Measurements from ENCODE around the gene NGEF.
"Not testable (repeated sequence)": the region's sequence is repeated elsewhere in the genome, so short reads cannot be mapped to it uniquely, and the experiment has no call there.

Gene NGEF

DNA sequence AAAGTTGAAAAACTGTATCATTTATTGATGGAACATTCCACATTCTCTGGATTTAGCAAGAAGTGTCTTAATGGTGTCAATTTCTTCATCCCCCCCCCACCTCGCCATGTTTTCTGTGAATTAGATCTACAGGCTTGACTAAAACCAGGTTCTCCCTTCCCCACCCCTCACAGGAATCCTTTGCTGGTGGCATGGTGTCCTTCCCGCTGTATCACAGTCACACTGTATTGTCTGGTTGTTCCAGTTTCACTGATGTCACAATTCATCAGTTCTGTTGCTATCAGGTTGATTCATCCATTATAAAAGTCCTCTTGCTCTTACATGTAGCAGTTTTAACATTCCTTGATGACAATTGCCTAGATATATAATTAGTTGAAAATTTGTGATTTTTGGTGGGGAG lies 149.1 kb downstream of the NGEF start:
- no peak for DNase-seq

DNA sequence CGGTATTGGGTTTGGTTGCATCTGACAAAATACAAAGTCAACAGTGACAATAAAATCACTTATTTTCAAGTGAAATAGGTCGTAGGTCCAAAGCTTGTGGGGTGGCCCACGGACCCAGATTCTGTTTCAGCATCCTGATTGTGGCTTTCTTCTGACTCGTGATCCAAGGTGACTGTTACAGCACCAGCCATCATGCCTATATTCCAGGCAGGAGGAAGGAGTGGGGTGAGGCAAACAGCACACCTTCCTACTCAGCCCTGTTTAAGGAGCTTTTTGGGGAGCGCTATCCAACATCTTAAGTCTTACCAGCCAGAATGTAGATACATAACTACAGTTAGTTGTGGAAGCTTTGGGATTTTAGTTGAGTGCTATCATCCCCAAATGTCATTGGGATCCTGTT lies 151.7 kb downstream of the NGEF start:
- DNase-seq = no peak

DNA sequence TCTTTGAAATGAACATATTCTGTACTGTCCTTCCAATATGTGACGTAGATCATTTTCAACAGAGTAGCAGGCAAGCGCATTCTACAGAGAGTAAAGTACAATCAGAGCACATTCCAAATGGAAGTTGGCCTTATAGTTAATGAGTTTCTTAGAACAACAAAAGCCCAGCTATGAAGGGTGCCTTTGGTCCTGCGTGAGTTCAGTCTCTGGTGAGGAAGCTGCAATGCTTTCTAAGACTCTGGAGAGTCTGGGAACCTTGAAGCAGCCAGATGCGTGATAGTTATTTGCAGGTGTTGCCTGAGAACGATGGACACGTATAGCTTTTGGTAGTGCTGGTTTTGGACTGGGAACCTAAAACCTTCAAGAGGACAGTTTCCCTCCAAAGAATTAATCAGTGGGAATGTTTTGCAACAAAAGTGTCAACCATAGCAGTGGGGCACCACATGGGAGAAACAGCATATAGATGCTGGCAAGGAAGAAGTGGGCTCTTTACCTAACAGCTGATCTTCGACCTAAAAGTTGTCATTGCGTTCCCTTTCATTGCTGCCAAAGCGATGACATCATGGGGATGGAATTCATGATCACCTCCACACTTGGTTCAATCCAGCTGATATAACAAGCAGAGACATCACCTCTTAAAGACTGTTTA lies 152.3 kb downstream of the NGEF start:
- DNase-seq = no peak

DNA sequence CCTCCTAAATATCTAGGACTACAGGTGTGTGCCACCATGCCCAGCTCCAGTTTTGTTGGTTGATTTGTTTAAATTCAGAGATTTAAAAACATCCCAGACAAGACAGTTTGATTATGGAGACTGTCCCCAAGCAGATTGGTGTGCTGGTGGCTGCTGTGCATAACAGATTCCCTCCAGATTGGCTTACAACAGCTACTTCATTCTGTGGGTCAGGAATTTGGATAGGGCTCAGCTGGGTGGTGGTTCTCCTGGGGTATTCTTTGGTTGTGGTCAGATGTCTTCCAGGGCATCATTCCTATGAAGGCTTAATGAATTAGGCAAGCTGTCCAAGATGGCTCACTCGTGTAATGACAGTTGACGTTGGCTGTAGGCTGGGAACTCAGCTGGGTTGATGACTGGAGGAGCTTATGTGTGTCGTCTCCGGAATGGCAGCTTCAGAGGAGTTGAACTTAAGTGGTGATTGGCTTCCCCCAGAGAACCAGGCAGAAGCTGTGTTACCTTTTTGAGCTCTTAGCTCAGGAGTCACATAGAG lies 153.6 kb downstream of the NGEF start:
- DNase-seq = no peak

DNA sequence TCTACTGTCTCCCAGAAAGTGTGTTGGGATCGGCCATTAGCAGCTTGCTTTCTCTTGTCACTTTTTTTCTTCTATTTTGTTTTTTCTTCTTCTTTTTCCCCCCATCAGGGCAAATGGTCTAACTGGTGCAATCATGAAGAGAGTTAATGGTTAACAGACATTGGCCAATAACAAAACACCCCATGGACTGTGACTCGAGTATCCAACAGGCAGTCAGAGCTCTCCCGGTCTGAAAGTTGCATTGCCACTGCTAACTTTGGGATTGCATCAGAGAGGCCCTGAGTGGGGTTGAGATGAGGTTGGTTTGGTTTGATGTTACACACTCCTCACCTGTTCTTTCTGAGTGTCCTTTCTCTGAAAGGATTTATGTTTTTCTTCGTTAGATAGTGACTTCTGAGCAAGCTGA lies 155.9 kb downstream of the NGEF start:
- DNase-seq = no peak

DNA sequence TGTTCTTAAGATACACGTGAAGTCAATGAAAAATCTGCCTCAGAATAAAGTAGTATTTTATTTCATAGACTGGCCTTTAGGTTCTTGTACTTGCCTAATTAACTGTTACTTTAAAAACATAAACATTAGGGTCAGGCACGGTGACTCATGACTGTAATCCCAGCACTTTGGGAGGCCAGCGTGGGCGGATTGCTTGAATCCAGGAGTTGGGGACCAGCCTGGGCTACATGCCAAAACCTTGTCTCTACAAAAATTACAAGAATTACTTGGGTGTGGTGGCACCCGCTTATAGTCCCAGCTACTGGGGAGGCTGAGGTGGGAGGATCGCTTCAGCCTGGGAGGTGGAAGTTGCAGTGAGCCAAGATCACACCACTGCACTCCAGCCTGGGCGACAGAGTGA lies 159.0 kb downstream of the NGEF start:
- no peak for DNase-seq

DNA sequence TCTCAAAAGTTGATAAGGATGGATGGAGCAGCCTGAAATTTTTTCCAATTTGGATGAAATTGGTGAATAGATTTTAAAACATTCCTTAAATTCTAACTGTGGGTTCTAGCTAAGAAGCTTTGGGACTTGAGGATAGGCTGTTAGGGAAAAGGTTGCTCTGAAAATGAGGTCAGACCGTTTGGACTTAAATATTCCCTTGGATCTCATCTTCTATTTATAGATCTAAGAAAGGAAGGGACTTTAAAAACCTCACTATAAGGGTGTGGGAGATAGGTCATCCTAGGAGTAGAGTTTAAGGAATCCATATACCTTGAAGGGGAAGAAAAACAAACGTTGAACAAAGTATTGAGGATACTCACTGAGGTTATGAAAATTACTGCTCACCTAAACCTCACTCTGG lies 160.4 kb downstream of the NGEF start:
- no peak for DNase-seq

DNA sequence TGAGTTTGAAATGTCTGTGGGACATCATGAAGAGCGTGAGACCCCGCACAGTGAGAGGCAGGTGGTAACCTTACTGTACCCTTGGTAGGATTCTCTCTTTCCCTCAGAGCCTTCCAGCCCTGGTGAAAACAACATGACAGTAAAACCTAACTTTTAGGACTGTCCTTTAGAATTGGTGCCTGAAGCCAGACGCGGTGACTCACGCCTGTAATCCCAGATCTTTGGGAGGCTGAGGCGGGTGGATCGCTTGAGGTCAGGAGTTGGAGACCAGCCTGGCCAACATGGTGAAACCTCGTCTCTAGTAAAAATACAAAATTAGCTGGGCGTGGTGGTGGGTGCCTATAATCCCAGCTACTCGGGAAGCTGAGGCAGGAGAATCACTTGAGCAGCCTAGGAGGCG lies 161.0 kb downstream of the NGEF start:
- DNase-seq = not testable (repeated sequence)

DNA sequence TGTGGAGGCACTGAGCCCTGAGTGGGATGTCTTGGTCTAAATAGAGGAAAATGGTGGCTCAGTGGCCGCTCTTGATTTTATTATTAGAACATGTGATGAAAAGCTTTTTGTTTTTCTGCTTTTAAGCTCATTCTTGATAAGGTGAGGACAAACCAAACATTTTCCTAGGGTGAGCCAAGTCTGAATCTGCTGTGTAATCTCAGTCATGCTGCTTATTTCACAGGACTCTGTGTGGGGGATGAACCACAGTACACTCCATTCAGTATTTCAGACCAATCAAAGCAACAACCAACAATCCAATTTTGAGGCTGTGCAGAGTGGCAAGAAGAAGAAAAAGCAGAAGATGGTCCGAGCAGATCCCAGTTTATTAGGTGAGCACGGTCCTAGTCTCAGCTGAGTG lies 163.0 kb downstream of the NGEF start:
- no peak for DNase-seq

DNA sequence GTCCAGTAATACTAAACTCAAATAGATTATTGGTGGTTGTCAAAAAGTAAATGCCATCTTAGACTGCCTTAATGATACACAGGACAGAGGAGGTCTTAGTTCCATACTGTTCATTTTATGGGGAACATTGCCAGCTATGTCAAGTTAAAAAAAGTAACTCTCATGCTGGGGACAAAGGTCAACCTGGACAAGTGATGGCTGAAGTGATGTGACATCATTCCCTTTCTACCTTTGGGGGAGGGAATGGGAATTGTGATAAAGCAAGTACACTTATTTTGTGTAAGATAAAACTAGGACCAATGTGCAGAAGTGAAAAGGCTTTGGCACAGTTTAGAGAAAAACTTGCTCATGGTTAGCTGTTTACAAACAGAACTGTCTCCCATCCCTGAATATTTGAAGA lies 167.0 kb downstream of the NGEF start:
- no peak for DNase-seq

DNA sequence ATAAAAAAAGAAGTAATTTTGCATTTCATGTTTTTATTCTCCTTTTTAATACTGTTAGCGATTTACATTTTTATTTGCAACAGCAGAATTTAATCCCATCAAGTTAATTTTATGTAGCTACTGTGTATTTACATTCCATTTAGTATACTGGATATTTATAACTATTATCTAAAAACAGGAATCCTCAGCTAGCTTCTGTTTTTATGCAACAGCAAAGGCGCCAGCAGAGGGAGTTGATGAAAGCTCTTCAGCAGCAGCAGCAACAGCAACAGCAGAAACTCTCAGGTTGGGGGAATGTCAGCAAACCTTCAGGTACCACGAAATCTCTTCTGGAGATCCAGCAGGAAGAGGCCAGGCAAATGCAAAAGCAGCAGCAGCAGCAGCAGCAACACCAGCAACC lies 169.2 kb downstream of the NGEF start:
- no peak for DNase-seq

DNA sequence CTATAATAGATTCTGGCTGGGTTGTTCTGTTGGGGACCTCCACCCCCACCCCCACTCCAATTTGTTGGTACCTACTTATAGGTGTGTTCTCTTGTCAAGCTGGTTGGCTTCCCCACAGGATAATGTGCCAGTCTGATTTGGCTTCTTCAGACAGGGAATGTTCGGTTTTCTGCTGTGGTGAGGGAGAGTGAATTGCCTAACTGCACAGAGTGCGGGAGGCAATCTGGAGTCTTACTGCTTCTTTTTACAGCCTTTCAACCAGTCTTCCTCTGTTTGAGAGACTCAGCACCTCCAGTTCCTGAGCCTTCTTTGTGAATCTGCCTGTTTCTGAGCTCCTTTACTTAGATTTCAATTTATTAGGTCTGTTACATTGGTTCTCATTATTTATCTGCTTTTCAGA lies 170.4 kb downstream of the NGEF start:
- no peak for DNase-seq

DNA sequence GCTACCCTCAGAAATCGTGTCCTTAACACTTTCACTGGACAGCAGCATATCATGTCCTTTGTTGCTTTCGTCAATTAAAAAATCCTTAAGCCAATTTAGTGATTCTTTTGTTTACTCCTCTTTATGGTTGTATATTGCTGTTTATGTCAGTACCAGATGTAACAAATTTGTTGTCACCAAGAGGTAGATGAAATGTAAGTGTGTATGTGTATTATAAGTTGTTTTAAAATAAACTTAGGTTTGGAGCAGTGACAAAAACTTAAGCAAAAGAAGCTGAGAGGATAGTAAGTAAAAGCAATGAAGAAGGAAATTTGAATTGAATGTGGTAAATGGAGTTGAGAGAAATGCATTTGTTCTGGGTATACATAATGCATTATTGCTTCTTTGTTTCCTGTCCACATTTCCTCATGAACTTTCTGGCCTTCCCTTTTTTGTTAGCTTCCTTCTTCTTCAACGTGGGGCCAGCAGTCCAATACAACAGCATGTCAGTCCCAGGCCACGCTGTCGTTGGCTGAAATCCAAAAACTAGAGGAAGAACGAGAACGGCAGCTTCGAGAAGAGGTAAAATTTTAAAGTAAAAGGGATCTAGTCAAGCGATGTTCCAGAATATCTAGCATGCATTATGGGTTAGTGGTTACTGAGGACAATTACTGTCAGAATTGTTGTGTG lies 173.5 kb downstream of the NGEF start:
- DNase-seq = peak; percentile 47

DNA sequence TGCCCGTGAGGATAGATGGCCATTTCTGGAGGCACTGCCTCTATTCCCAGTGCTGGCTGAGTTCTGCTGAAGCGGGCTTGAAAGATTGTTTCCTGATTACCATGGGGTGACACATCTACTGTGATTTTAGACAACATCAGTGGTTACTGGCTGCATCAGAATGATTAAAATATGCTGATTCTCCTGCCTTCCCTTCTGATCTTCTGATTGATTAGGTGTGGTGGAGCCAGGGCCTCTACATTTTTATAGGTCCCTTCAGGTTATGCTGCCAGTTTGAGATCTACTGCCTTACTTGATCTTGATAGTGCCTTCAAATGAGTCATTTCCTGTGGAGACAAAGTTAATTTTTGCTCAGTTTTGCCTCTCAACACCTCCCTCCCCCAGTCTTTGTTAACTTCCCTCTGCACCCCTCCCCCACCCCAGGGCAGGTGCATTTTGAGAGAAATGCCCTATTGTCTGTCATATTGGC lies 174.6 kb downstream of the NGEF start:
- peak; percentile 62 for DNase-seq

DNA sequence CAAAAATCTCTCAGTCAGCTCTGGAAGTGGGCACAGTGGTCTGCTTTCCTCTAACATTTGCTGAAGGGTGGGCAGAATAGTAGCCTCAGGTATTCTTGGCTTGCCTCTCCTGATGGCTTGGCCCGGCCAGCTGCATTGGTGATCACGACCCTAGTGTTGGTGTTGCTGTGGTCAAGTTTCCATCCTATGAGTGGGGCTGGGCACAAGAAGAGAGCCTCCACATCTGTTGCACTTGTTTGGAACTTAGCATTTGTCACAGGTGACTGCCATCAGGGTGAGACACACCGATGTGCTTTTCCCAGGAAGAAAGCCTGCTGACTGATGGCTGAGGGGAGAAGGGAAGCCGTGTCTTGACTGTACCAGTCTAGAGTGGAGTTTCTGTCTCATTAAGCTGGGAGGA lies 176.1 kb downstream of the NGEF start:
- no peak for DNase-seq

DNA sequence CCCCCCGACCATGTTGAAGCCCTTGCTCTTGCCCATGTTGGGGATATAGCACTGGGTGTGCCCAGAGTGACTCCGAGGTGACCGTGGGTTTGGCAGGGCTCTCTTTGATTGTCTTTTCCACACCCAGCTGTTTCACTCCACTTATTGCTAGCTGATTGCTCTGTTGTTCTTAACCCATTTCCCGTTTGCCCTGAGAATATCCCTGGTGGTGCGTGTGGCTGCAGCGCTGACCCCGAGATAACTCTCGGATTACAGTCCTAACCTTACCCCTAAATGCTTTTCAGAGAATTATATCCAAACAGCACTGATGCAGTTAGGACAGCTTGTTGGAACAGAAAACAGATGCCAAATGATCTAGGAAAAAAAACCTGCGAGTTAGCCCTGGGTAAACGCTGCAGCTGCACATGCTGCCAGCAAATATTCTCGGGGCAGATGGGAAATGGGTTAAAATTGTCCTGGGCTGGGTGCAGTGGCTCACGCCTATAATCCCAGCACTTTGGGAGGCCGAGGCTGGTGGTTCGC lies 177.3 kb downstream of the NGEF start:
- no peak for DNase-seq

DNA sequence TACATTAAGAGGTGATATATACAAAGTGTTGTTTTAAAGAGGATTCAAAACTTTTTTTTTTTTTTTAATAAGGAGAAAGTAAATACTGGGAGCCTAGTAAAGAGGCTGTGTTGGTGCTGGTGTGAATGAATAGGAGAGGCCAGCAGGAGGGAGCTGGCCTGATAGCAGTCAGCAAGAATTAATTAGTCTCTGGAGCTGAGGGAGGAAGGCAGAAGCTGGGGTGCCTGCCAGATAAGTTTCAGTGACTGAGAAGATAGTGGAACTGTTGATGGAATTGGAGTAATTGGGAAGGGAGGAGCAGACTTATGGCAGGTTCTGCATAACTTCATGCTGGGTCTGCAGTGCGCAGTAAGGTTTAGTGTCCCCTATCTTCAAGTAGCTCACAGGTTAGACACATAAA lies 179.2 kb downstream of the NGEF start:
- no peak for DNase-seq

DNA sequence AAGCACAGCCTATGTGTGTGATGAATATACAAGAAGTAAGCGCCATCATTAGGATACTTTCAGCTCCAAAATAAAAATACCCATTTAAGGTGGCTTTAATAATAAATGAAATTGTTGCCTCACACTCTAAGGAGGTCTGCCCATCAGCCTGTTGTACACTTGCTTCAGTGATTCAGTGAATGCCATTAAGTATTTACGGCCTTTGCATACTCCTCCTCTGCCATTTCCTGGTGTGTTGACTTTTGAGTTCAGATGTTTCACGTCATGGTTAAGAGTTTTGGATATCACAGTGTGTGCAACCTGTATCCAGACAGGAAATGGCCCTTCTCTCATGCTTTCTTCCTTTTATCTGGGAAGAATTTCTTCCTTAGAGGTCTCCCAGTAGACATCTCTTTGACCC lies 181.6 kb downstream of the NGEF start:
- DNase-seq = no peak

DNA sequence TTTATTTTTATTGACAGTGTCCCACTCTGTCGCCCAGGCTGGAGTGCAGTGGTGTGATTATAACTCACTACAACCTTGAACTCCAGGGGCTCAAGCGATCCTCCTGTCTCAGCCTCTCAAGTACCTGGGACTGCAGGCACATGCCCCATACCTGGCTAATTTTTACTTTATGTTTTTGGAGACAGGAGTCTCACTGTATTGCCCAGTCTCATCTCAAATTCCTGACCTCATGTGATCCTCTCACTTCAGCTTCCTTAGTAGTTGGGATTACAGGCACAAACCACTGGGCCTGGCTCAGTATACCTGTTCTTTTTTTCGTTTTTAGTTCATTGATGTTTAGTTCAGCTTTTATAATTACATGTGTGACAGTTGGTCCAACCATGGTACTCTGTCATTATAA lies 183.1 kb downstream of the NGEF start:
- no peak for DNase-seq

Measured in CD4-positive, alpha-beta T cell treated with Interleukin-15 for 1 hour (primary cell).